ENCODE results near the gene MTM1.

The MTM1 gene

GRCh38 chrX:150568320-150569154 lies at the start of gene MTM1:
MTM1 (plus strand) TSS chrX:150568621; CDS start chrX:150592615, 23,994 bp downstream.
- FAIRE-seq: no peak

- FAIRE-seq: no peak
These were observed 45.9 kb upstream of the MTM1 start for GRCh38 chrX:150522494-150522893.

- FAIRE-seq: no peak
These were observed 43.1 kb upstream of the MTM1 start for GRCh38 chrX:150525061-150525919.

DNA sequence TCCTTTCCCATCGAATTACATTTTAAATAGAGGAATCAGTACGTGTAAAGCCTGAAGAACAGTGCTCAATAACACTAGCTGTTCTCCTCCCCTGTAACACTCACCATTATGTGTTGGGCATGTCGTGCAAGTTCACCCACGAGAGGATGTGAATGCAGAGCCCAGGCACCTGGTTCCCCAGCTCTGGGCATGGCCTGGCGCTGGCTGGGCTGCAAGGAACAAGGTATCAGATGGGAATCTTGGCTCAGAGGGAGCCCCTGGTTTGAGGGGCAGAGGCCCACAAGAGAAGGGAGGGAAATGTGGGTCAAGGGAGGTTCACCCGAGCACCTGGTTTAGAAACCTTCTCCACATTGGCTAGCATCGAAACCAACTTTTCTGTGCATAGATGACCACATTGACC lies 41.7 kb upstream of the MTM1 start:
- no peak for FAIRE-seq

DNA sequence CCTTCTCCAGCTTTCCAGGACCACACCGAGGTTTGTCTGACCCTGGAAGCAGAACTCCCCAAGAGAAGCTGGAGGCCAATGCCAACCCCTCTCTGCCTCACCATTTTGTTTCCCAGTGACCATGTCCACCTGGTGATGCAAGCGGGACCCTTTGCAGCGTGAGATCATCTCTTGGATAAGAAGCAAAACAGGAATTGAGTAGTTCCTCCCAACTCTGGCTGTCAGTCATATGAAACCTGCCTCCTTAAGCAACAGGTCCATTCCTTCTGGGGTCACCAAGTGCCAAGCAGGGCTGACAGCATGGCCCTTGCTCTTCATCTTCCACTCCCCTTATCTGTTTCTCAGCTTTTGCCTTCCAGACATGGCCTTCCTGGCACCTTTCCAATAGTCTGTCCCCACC lies 41.3 kb upstream of the MTM1 start:
- no peak for FAIRE-seq

DNA sequence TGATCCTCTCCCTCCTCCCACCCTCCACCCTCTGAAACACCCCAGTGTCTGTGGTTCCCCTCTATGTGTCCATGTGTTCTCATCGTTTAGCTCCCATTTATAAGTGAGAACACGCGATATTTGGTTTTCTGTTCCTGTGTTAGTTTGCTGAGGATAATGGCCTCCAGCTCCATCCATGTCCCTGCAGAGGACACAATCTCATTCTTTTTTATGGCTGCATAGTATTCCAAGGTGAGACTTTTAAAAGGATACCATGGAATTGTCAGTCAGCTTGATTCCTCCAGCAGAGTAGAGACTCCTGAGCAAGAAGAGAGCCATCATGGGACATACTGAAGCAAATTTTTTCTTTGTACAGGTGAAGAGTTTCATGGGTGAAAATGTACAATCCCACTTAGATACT lies 38.8 kb upstream of the MTM1 start:
- no peak for FAIRE-seq

DNA sequence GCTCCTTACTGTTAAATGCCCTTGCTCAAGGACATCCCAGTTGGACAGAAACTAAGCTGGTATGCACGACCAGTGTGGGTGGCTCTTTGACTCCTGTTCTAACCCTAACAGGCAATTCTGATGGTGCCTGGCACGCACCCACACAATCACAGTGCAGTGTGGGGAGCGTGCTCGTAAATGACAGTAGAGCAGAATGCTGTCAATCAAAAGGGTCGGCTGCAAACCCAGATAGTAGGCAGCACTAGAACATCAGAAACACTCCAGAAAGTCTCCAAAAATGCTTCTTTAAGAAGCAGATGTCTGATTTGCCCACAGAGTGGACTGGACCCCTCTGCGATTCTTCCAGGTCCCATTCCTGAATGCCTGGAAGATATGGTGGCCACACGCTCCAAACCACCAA lies 37.6 kb upstream of the MTM1 start:
- no peak for FAIRE-seq

- FAIRE-seq: no peak
These were observed 37.0 kb upstream of the MTM1 start for GRCh38 chrX:150531467-150531866.

GRCh38 chrX:150533863-150534262 lies 34.6 kb upstream of the MTM1 start:
- no peak for FAIRE-seq

GRCh38 chrX:150536455-150537116 lies 31.8 kb upstream of the MTM1 start:
- FAIRE-seq: no peak

DNA sequence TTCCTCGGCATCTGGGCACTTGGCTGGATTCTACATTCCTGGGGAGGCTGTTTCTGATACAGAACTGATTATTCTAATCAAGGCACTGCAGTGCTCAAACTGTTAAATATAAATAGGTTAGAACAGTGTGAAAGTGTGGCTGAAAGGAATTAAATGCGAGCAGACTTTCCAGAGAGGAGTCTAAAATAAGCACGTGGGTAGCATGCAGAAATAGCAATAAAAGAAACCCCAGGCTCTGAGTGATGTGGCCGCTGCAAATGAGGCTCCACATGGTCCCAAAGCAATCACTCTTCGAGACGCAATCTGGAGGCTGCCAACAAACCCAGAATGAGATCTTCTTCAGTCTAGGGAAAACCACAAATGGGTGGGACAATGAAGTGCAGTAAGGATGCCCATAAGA lies 30.6 kb upstream of the MTM1 start:
- no peak for FAIRE-seq

DNA sequence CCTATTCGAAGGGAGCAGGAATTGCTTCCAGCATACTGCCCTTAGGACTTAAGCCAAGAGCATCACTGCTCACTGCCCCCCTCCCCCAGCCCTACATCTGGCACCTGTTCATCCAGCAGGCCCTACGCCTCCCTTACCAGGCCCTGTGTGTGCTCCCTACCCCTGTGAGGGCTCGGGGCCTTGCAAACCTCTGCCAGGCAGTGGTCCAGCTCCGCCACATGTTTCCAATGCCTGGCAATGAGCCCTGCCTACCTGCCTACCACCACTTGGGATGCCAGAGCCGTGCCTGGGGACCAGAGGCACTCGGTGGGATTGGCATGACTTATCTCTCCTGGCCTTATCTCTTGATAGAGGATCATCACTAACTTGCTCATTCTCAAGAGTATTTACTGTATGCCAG lies 27.5 kb upstream of the MTM1 start:
- no peak for FAIRE-seq

DNA sequence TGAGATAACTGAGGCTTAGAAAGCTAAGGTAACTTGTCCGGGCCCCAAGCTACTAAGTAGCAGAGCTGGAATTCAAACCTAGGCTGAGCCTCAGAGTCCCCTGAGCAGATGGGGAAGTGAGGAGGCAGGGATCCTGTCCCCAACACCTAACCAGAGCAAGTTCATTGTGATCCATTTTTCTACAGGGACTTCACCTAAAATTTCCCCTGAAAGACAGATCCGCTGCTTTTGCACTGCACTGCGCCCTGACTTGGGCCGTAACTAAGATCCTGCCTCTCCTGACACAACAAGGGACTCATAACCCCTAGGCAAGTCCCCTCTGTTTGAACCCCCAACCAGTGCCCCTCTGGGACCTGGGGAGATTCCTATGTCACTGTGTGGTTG lies 25.6 kb upstream of the MTM1 start:
- no peak for FAIRE-seq

- FAIRE-seq: no peak
These were observed 24.9 kb upstream of the MTM1 start for GRCh38 chrX:150543230-150544155.

DNA sequence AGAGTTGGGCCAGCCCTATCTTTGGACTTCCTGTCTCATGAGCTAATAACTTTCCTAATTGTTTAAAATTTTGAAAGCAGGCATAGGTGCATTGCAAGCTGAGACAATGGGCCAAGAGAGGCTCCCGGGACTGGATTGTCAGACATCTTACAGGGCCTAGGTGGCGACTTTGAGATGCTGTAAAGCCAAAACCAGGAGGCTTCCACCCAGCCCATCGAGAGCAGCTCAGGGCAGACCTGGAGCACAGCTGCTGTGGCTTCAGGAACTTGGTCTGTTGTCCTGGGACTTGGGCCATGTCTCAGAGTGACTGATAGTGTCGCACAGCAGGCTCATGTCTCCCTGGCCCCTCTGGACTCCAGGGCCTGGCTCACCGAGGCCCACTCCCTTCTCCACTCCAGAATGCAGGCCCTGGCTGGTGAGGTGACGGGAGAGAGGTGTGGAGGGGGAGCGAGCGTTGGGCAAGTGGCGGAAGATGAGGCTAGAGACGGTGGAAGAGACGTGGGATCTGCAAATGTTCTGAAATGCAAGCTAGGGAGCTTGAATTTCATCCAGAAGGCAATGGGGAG lies 24.1 kb upstream of the MTM1 start:
- no peak for FAIRE-seq

- FAIRE-seq: no peak
These were observed 23.3 kb upstream of the MTM1 start for GRCh38 chrX:150544835-150545770.

GRCh38 chrX:150546711-150547153 lies 21.7 kb upstream of the MTM1 start:
- no peak for FAIRE-seq

- no peak for FAIRE-seq
These were observed 20.9 kb upstream of the MTM1 start for GRCh38 chrX:150547375-150548115.

DNA sequence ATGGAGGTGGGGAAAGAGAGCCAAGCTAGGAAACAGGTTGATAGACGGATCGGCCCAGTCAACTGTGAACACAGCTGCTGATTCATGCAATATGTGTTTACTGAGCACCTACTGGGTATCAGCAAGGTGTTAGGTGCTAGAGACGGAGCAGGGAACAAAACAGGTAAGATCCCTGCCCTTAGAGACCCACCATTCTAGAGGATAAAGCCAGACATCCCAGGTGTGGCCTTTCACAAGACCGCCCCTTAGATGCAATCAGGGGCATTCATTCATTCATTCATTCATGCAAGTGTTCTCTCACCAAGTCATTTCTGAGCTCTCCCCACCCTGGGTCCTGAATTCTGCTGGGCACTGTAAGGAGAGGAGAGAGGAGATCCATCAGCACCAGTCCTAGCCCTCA lies 20.2 kb upstream of the MTM1 start:
- no peak for FAIRE-seq

DNA sequence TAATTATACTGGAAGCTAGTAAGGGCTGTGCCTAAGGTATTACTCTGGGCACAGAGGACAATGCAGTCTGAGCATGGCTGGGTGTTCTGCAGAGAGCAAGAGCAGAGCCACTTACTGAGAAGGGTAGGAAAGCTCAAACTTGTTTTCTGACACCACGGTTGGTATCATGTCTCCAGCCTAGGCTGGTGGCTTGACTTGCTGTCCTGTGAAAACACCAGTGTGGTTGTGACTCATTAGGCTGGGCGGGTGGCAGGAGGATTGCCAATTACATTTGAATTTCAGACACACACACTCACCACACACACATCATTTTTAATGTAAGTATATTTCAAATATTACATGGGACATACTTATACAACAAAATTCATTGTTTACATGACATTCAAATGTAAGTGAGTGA lies 19.7 kb upstream of the MTM1 start:
- FAIRE-seq: no peak
